HG03378 (cell line): ENCODE results near the gene RPL35.

ENCODE experiments used
- ATAC-seq: cut with Tn5 transposase; IDR thresholded peaks from one replicate; pipeline ENCODE4 v1.9.1; 2021; ENCODE audit warnings: mild to moderate bottlenecking, moderate library complexity; ENCODE audit not compliant: unreplicated experiment

Gene RPL35

GRCh38 chr9:124861342-124862229 lies at the start of gene RPL35, which contains the start of gene ARPC5L:
TSS of gene RPL35 (minus strand) at chr9:124861957. CDS start at chr9:124861912, 45 bp downstream.
TSS of gene ARPC5L (plus strand) at chr9:124862130. CDS start at chr9:124869291, 7,161 bp downstream.
- ATAC-seq, result peak; percentile 70

DNA sequence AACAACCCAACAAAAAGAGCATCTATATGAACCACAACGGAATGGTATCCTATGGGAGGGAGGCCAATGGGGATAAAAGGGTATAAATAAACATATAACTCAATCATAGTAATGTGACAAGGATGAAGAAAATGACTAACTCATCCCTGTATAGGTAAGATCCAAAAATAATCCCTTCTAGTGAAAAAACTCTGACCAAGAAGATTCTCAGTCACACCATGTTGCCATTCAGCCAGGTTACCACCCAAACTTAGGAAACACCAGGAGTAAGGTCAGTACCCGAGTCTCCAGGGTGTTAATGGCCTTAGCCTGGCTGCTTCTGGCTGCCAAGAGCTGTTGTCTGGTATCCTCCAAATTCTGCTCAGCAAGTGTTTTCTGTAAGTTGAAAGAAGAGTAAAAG lies 46.3 kb upstream of the RPL35 start:
- ATAC-seq, result no peak

DNA sequence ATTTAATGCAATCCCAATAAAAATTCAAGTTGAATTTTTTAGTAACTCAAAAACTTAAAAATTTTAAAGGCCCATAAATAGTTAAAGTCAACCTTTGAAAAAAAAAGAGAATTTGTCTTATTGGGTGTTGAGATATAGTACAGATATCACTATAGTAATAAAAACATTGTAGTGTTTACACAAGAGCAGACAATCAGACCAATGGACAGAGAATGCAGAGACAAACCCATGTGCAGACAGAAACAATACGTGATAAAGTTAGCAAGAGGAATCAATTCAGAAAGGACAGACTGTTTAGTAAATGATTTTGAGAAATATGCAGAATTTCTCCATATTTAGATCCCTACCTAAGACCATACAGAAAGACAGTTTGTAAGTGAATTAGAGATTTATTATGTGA lies 45.2 kb upstream of the RPL35 start:
- no peak for ATAC-seq

- ATAC-seq, result no peak
Observed at GRCh38 chr9:124899845-124900244, 38.1 kb upstream of the RPL35 start.

GRCh38 chr9:124897570-124898460 lies 36.1 kb upstream of the RPL35 start:
- ATAC-seq, result no peak

DNA sequence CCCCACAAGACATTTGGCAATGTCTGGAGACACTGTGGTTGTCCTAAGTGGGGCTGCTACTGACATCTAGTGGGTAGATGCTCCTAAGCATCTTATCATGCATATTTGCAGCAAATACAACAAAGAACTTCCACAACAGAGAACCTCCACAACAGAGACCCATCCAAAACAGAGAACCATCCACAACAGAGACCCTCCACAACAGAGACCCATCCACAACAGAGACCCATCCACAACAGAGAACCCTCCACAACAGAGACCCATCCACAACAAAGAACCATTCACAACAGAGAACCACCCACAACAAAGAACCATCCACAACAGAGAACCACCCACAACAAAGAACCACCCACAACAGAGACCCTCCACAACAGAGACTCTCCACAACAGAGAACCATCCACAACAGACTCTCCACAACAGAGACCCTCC lies 33.0 kb upstream of the RPL35 start:
- ATAC-seq, result no peak

DNA sequence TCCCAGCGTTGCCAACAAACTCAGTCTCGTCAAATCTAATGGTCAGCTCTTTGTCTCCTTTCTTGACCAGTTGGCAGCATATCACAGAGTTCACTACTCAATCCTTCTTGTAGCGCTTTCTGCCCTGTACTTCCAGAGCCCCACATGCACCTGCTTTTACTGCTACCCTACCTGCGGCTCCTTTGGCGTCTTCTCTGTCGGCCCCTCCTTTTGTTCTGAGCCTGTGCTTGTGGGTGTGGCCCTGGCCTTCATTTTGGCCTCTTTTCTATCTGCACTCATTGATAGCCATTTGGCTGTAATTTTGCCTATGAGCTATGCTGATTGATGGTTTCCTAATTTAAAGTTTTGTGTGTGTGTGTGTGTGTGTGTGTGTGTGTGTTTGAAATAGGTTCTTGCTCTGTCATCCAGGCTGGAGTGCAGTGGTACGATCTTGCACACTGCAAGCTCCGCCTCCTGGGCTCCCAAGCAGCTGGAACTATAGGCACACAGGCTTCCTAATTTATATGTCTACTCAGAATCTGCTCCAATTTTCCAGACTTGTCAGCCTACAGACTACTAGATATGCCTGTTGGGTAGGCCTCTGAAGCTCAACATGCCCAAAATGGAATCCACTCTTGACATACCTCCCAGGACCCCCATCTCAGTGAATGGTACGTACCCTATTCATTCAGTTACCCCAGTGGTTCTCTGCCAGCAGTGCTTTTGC lies 32.4 kb upstream of the RPL35 start:
- no peak for ATAC-seq

- no peak for ATAC-seq
Observed at GRCh38 chr9:124890179-124890578, 28.4 kb upstream of the RPL35 start.

- no peak for ATAC-seq
Observed at GRCh38 chr9:124889006-124889405, 27.2 kb upstream of the RPL35 start.

- ATAC-seq, result no peak
Observed at GRCh38 chr9:124887832-124888231, 26.1 kb upstream of the RPL35 start.

GRCh38 chr9:124886866-124887492 lies 25.2 kb upstream of the RPL35 start:
- no peak for ATAC-seq

- no peak for ATAC-seq
Observed at GRCh38 chr9:124886461-124886860, 24.7 kb upstream of the RPL35 start.

DNA sequence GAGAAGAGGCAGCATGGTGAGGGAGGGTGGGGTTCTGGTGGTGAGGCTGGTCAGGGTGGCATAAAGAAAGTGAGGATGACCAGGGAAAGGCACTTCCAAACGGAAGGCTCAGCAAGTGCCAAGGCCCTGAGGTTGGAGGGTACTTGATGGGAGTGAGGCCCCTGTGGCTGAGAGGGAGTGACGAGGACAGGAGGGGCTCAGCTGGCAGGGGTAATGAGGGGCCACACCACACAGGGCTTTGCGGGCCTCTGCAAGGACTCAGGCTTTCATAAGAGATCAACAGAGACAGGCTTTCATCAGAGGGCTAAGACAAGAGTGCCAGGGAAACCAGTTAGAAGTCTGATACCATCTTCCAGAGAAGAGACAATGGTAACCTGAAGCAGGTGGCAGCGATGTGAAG lies 23.8 kb upstream of the RPL35 start:
- ATAC-seq, result no peak

DNA sequence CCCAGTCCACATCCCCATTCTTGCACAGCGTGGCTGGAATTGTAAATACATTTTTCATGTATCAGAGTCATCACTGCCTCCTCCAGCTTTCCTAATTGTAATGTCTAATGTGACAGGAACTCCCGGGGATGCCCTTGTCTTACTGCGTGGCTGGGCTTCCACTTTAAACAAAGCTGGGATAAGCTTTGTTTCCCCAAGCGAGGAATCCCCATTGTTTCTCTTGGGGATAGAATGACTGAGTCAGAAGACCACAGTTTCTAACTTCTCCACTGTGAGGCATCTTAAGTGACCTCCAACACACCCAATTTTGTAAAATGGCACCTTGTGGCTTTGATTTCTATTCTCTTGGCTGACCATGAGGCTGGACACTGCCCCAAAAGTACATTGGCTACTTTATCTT lies 22.6 kb upstream of the RPL35 start:
- ATAC-seq, result no peak

GRCh38 chr9:124882231-124882630 lies 20.5 kb upstream of the RPL35 start:
- ATAC-seq, result no peak

- no peak for ATAC-seq
Observed at GRCh38 chr9:124881138-124881743, 19.5 kb upstream of the RPL35 start.

GRCh38 chr9:124880501-124880900 lies 18.7 kb upstream of the RPL35 start:
- ATAC-seq, result no peak

DNA sequence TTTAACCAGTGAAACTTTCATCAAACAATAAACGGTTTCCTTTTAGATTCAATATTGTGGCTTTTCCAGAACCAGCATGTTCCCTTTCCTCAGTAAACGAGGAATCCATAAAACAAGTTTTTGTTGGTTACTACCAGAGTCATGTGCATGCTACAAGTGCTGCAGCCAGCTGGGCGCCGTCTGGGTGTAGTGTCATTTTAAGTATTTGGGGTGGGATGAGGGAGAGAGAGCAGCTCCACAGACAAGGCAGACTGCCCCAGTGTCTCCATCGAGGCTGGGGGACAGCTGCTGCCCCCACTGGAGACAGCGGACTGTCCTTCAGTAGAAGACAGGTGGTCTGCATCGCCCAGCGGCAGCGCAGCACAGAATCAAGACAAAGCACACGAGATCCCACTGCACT lies 17.5 kb upstream of the RPL35 start:
- no peak for ATAC-seq

GRCh38 chr9:124878518-124878917 lies 16.8 kb upstream of the RPL35 start:
- no peak for ATAC-seq

DNA sequence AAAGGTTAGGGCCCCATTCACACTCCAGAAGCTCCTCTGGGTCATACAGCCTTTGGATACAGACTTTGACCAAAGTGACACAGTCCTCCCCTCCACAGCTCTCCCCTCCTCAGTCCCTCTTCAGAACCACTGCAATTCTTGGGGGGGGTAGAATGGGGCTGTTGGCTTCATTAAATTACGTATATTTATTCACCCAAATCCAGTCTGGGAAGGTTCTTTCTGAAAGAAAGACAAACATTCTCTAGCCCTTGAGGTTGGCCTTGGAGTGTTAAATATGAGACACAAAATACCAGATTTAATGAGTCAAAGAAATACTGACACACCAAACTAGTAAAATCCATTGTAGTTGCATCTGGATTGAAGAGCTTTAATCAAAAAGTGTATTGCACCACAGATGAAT lies 16.3 kb upstream of the RPL35 start:
- no peak for ATAC-seq
